HL-60 (cell line): ENCODE results near the gene PLK1.

Source experiments
- CTCF ChIP-seq: IDR thresholded peaks from one replicate; pipeline ENCODE4 v1.5.1; 2011; ENCODE audit warnings: low read length, control low read depth, inconsistent platforms; ENCODE audit not compliant: insufficient read depth
- POLR2AphosphoS5 ChIP-seq: IDR thresholded peaks from 2 replicates; pipeline ENCODE4 v1.6.1; 2012; ENCODE audit warnings: low read depth

DNA sequence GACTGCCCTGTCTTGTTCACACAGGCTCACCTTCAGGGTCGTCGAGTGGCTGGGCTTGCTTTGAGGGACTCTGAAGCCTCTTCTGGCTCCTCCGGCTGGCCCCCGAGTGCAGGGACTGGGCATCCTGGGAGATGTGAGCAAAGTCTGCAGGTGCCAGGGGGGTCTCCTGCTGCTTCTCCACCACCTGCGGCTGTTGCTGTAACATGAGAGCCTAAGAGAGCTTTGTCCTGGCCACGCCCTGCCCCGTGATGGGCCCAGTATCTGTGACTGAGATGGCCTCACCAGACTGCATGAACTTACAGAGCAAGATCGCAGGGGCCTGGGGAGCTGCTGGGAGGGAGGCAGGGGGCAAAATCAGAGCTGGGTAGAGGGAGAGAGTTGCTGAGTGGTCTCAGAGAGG, 21.8 kb downstream of the PLK1 start:
- TF ChIP-seq CTCF (no peak), POLR2AphosphoS5 (no peak)
